Adrenal gland (tissue), 5 donors: ENCODE measurements around the gene CORO1C.

Experiments
- POLR2A ChIP-seq, 2 donors: fragments of 450-650 bp; IDR thresholded peaks; one replicate each; pipeline ENCODE4 v1.6.1; 2017; ENCODE audit warnings: antibody characterized with exemption in 2 of 2, mild to moderate bottlenecking in 2 of 2, moderate library complexity in 1 of 2
- TF ChIP-seq, protein P1 (sequence below), 6 experiments: fragments of 450-650 bp in 4 of 6; fragments of 200-600 bp in 2 of 6; sonication (generic) in 1 of 6; IDR thresholded peaks; 1 replicate in 5 of 6; 2 replicates in 1 of 6; pipeline versions ENCODE4 v1.5.1 to v1.8.0; 2016 to 2021; ENCODE audit warnings: antibody characterized with exemption in 6 of 6, mild to moderate bottlenecking in 2 of 6, moderate library complexity in 1 of 6
- donor health status: DM: no; HTN: no; CAD: no.

DNA sequence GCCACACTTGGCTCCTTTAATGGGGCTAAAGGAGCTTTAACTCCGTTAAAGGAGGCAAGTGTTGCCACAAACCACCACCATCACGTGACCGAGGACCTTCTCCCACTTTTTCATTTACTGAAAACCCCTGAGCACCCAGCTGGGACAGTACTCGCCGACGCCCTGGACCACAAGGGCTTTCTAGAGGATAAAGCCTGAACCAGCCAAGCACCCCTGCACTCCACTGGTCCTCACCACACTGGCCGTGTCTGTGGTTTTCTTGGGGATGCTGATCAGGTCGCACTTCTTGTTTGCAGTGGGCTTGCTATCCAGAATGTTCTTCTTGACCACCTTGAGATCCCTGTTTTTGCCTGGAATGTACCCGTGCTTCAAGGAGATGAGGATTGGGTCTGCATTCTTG is 82.9 kb downstream of the CORO1C start:
- TF ChIP-seq, protein P1, sequence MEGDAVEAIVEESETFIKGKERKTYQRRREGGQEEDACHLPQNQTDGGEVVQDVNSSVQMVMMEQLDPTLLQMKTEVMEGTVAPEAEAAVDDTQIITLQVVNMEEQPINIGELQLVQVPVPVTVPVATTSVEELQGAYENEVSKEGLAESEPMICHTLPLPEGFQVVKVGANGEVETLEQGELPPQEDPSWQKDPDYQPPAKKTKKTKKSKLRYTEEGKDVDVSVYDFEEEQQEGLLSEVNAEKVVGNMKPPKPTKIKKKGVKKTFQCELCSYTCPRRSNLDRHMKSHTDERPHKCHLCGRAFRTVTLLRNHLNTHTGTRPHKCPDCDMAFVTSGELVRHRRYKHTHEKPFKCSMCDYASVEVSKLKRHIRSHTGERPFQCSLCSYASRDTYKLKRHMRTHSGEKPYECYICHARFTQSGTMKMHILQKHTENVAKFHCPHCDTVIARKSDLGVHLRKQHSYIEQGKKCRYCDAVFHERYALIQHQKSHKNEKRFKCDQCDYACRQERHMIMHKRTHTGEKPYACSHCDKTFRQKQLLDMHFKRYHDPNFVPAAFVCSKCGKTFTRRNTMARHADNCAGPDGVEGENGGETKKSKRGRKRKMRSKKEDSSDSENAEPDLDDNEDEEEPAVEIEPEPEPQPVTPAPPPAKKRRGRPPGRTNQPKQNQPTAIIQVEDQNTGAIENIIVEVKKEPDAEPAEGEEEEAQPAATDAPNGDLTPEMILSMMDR (IDR thresholded peaks at IDR 0.05): no peak
- no peak for TF ChIP-seq POLR2A (IDR thresholded peaks at IDR 0.05)
